Common myeloid progenitor, CD34-positive (primary cell): ENCODE measurements around the gene GRAP2.

Experiments used
- CTCF ChIA-PET: fragments of 350-600 bp; sonication (Branson Sonifier 250); formaldehyde crosslinking; loops from one replicate; lab custom pipeline; 2021; ENCODE audit warnings: antibody characterized with exemption; lab: Charles Lee
- POLR2A ChIA-PET: fragments of 350-600 bp; sonication (Branson Sonifier 250); formaldehyde crosslinking; loops from one replicate; lab custom pipeline; 2021; ENCODE audit warnings: antibody characterized with exemption; lab: Charles Lee
- DNase-seq, 3 donors: peaks; one replicate each; pipeline versions ENCODE4 v3.0.0 to v3.0.0-alpha.2; 2013
- H3K27ac ChIP-seq, 2 experiments: 1 replicate in 1 of 2; 2 replicates in 1 of 2; pipeline ENCODE4 v1.7.0; 2013; ENCODE audit warnings: inconsistent platforms in 2 of 2, low read length in 2 of 2, mild to moderate bottlenecking in 2 of 2, low read depth in 1 of 2, moderate library complexity in 1 of 2; ENCODE audit not compliant: severe bottlenecking in 2 of 2, insufficient read depth in 1 of 2, poor library complexity in 1 of 2
- H3K27me3 ChIP-seq, 5 experiments: replicated peaks in 2 of 5; 1 replicate in 3 of 5; 2 replicates in 2 of 5; pipeline versions ENCODE4 v1.6.1 to v1.7.0; 2013; ENCODE audit warnings: low read length in 4 of 5, mild to moderate bottlenecking in 2 of 5, moderate library complexity in 2 of 5, inconsistent platforms in 1 of 5; ENCODE audit not compliant: insufficient read depth in 5 of 5, control insufficient read depth in 4 of 5
- H3K36me3 ChIP-seq, 4 experiments: 1 replicate in 2 of 4; 2 replicates in 2 of 4; pipeline versions ENCODE4 v1.6.1 to v1.7.0; 2013; ENCODE audit warnings: low read length in 3 of 4, control low read depth in 1 of 4, mild to moderate bottlenecking in 1 of 4; ENCODE audit not compliant: control insufficient read depth in 4 of 4, insufficient read depth in 4 of 4
- H3K4me1 ChIP-seq, 4 experiments: 1 replicate in 3 of 4; 2 replicates in 1 of 4; pipeline versions ENCODE4 v1.6.1 to v1.7.1; 2013; ENCODE audit warnings: low read length in 3 of 4, mild to moderate bottlenecking in 3 of 4, control low read depth in 1 of 4, inconsistent platforms in 1 of 4, moderate library complexity in 1 of 4; ENCODE audit not compliant: control insufficient read depth in 4 of 4, insufficient read depth in 4 of 4; ENCODE audit errors: control extremely low read depth in 1 of 4
- H3K4me3 ChIP-seq, 7 experiments: 1 replicate in 4 of 7; 2 replicates in 3 of 7; pipeline versions ENCODE4 v1.5.1 to v1.7.0; 2013; ENCODE audit warnings: mild to moderate bottlenecking in 7 of 7, low read length in 6 of 7, moderate library complexity in 6 of 7, inconsistent platforms in 2 of 7, low read depth in 2 of 7, control low read depth in 1 of 7; ENCODE audit not compliant: insufficient read depth in 4 of 7, control insufficient read depth in 1 of 7; ENCODE audit errors: extremely low read depth in 1 of 7
- H3K9me3 ChIP-seq, 5 experiments: 1 replicate in 4 of 5; 2 replicates in 1 of 5; pipeline versions ENCODE4 v1.6.1 to v1.7.1; 2013; ENCODE audit warnings: low read length in 4 of 5, mild to moderate bottlenecking in 2 of 5, inconsistent platforms in 1 of 5, low read depth in 1 of 5, moderate library complexity in 1 of 5; ENCODE audit not compliant: control insufficient read depth in 4 of 5, insufficient read depth in 2 of 5; ENCODE audit errors: control extremely low read depth in 1 of 5
- WGBS: methylation state at CpG from one replicate; pipeline ENCODE4 v1.1.5; 2013; ENCODE audit not compliant: insufficient coverage; 5-methylcytosine and 5-hydroxymethylcytosine counted together

Gene GRAP2

DNA sequence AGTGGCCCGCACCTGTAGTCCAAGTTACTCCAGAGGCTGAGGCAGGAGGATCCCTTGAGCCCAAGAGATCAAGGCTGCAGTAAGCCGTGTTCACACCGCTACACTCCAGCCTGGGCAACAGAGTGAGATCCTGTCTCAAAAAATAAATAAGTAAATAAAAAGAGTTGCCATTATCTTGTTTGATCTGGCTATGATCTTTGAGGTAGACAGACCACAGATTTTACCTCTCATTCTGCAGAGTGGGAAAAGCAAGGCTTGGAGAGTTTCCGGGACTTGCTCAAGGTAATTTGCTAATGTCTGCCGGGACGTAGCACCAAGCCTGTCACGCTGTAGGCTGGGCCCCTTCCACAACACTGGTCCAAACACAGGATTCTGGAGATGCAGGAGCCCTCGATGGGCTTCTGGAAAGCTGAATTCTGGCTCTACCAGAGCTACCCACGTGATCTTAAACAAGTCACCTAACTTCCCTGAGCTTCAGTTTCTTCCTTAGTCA lies 6.8 kb downstream of the GRAP2 start:
- no peak for DNase-seq
- H3K27ac ChIP-seq: no peak overlapping the region
- H3K9me3 ChIP-seq: no peaks in the 10 kb centered on the region
- no peaks in the 10 kb centered on the region for H3K36me3 ChIP-seq
- WGBS: 96% methylated on average over 7 of the region's 9 CpGs
- H3K27me3 ChIP-seq: no peaks in the 10 kb centered on the region
- POLR2A ChIA-PET: no interaction called here
- CTCF ChIA-PET: interaction anchor here (0.9 kb wide), 1 partner anchor 129 kb away, joined by 3 read pairs; no protein-coding TSS in a partner anchor
- H3K4me3 ChIP-seq: no peak overlapping the region
- H3K4me1 ChIP-seq: peaks cover 0 to 4% (median 0%) of the 10 kb centered on the region in 4 experiments

DNA sequence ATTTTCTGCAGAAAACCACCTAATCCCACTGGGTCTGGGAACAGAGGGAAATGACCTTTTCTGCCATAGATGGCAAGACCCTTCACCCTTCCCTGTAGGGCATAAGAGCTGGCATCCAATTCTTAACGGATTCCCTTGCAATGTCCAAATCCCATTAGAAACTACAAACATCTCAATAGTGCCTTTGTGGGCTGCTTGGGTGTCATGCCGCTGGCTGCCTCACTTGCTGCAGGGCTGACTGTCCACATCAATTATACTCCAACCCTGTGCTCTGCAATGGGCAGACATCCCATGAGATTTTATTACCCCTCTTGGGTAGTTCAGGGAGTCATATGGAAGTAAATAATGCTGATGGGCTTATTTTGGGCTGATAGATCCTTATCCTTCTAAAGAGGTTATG lies 7.3 kb downstream of the GRAP2 start:
- peaks cover 0 to 1% (median 0%) of the 10 kb centered on the region in 5 experiments for H3K27me3 ChIP-seq
- H3K4me1 ChIP-seq: peaks cover 0 to 4% (median 0%) of the 10 kb centered on the region in 4 experiments
- no peak for DNase-seq
- 100% methylated on average over 1 of the region's 2 CpGs for WGBS
- ChIA-PET CTCF (interaction anchor here (0.8 to 0.9 kb wide), 2 partner anchors 18 to 129 kb away, joined by 3 read pairs; no protein-coding TSS in a partner anchor), POLR2A (interaction anchor here (0.6 kb wide), 1 partner anchor 8 kb away, joined by 3 read pairs; no protein-coding TSS in a partner anchor)
- H3K4me3 ChIP-seq: no peak overlapping the region
- no peaks in the 10 kb centered on the region for H3K9me3 ChIP-seq
- H3K36me3 ChIP-seq: no peaks in the 10 kb centered on the region
- no peak overlapping the region for H3K27ac ChIP-seq

GRCh38 chr22:39908737-39909136 lies 7.9 kb downstream of the GRAP2 start:
- no peaks in the 10 kb centered on the region for H3K9me3 ChIP-seq
- H3K4me3 ChIP-seq: no peak overlapping the region
- POLR2A ChIA-PET: interaction anchor here (0.6 to 1.0 kb wide), 2 partner anchors 8 to 85 kb away, joined by 3 read pairs; no protein-coding TSS in a partner anchor
- no peak for DNase-seq
- no peaks in the 10 kb centered on the region for H3K36me3 ChIP-seq
- peaks cover 0 to 4% (median 0%) of the 10 kb centered on the region in 4 experiments for H3K4me1 ChIP-seq
- peaks cover 0 to 4% (median 0%) of the 10 kb centered on the region in 5 experiments for H3K27me3 ChIP-seq
- 100% methylated on average over 5 of the region's 5 CpGs for whole genome bisulfite sequencing
- CTCF ChIA-PET: interaction anchor here (0.8 to 0.9 kb wide), 3 partner anchors 17 to 128 kb away, joined by 3 read pairs; no protein-coding TSS in a partner anchor
- no peak overlapping the region for H3K27ac ChIP-seq

GRCh38 chr22:39910876-39911613 lies 10.2 kb downstream of the GRAP2 start:
- Histone ChIP-seq H3K27me3 (peaks cover 0 to 9% (median 2%) of the 10 kb centered on the region in 5 experiments), H3K9me3 (no peaks in the 10 kb centered on the region), H3K4me1 (peaks cover 0 to 8% (median 0%) of the 10 kb centered on the region in 4 experiments), H3K4me3 (no peak overlapping the region), H3K36me3 (no peaks in the 10 kb centered on the region), H3K27ac (no peak overlapping the region)
- ChIA-PET POLR2A (no interaction called here), CTCF (no interaction called here)
- WGBS: 72% methylated on average over 6 of the region's 9 CpGs
- DNase-seq: no peak

GRCh38 chr22:39913321-39913720 lies 12.4 kb downstream of the GRAP2 start:
- H3K27me3 ChIP-seq: peaks cover 0 to 9% (median 2%) of the 10 kb centered on the region in 5 experiments
- ChIA-PET POLR2A (no interaction called here), CTCF (no interaction called here)
- H3K9me3 ChIP-seq: no peaks in the 10 kb centered on the region
- 97% methylated on average over 5 of the region's 5 CpGs for WGBS
- H3K36me3 ChIP-seq: no peaks in the 10 kb centered on the region
- no peak overlapping the region for H3K27ac ChIP-seq
- H3K4me3 ChIP-seq: no peak overlapping the region
- peaks cover 0 to 11% (median 0%) of the 10 kb centered on the region in 4 experiments for H3K4me1 ChIP-seq
- DNase-seq: no peak

GRCh38 chr22:39913886-39914285 lies 13.0 kb downstream of the GRAP2 start:
- ChIA-PET POLR2A (no interaction called here), CTCF (interaction anchor here (4.1 kb wide), 1 partner anchor 12 kb away, joined by 17 read pairs; no protein-coding TSS in a partner anchor)

GRCh38 chr22:39914584-39914983 lies 13.7 kb downstream of the GRAP2 start:
- H3K36me3 ChIP-seq: no peaks in the 10 kb centered on the region
- no peaks in the 10 kb centered on the region for H3K9me3 ChIP-seq
- CTCF ChIA-PET: interaction anchor here (4.1 kb wide), 1 partner anchor 12 kb away, joined by 17 read pairs; no protein-coding TSS in a partner anchor
- no peak overlapping the region for H3K27ac ChIP-seq
- no peak overlapping the region for H3K4me3 ChIP-seq
- H3K4me1 ChIP-seq: peaks cover 0 to 11% (median 0%) of the 10 kb centered on the region in 4 experiments
- no peak for DNase-seq
- POLR2A ChIA-PET: no interaction called here
- peaks cover 0 to 9% (median 2%) of the 10 kb centered on the region in 5 experiments for H3K27me3 ChIP-seq
- whole genome bisulfite sequencing: 98% methylated on average over 6 of the region's 9 CpGs

More at GRCh38 chr22:39913886-39914285, 13.0 kb downstream of the GRAP2 start:
- H3K36me3 ChIP-seq: no peaks in the 10 kb centered on the region
- no peaks in the 10 kb centered on the region for H3K9me3 ChIP-seq
- no peak for DNase-seq
- no peak overlapping the region for H3K27ac ChIP-seq
- peaks cover 0 to 11% (median 0%) of the 10 kb centered on the region in 4 experiments for H3K4me1 ChIP-seq
- WGBS: 100% methylated on average over 1 of the region's 2 CpGs
- peaks cover 0 to 9% (median 2%) of the 10 kb centered on the region in 5 experiments for H3K27me3 ChIP-seq
- H3K4me3 ChIP-seq: no peak overlapping the region
